Right ventricle myocardium inferior (tissue), 1 donor: ENCODE data around the gene CTSZ. TPM values are rescaled to one million over a fixed set of nuclear protein-coding genes. Genes with fewer than 3 reads are reported as not detected.
A peak's percentile ranks its signal among the peaks of the same experiment; 100 is the strongest.

Source experiments
- ATAC-seq: fragments of 200-7000 bp; cut with Tn5 transposase; one replicate; pipeline ENCODE4 v1.9.1; 2020; ENCODE audit warnings: mild to moderate bottlenecking, moderate library complexity
- DNase-seq: peaks from one replicate; pipeline ENCODE4 v3.0.0; 2021; ENCODE audit errors: missing footprints
- intact Hi-C: fragments of 100-400 bp; cut with DNase I; formaldehyde crosslinking; loops from one replicate; pipeline ENCODE4 v1.11.0; 2022
- total RNA-seq: library from RNA; stranded (reverse); fragmentation: NEBNext Ultra II Directional; extraction: Animal tissue kit (Norgen Biotek cat#: 25700); gene quantifications from one replicate; pipeline ENCODE4 v1.2.1, GENCODE V29; 2021
- donor health status: DM: no; HTN: yes; CAD: no; lungs with severe emphysema.

The CTSZ gene
- total RNA-seq, 1 donor from 2014 or later: 138 TPM

- ATAC-seq (no peak), DNase-seq (no peak)
- intact Hi-C loops: loop anchor here (2.0 kb wide), 1 partner anchor 142 kb away; no protein-coding TSS in a partner anchor
These were observed 26.0 kb upstream of the CTSZ start for GRCh38 chr20:59033093-59033492.

GRCh38 chr20:59032713-59033059 lies 25.6 kb upstream of the CTSZ start:
- intact Hi-C loops: loop anchor here (2.0 kb wide), 1 partner anchor 142 kb away; no protein-coding TSS in a partner anchor
- ATAC-seq: no peak

GRCh38 chr20:59032023-59032712 lies 25.1 kb upstream of the CTSZ start, which contains the start of gene ATP5F1E:
Gene ATP5F1E (minus strand): TSS chr20:59032335. CDS start chr20:59032251, 84 bp downstream.
- intact Hi-C loops: loop anchor here (2.0 kb wide), 1 partner anchor 141 kb away; no protein-coding TSS in a partner anchor
- ATAC-seq (peak; percentile 100), DNase-seq (peak; percentile 98)

More at GRCh38 chr20:59032713-59033059, 25.6 kb upstream of the CTSZ start:
- DNase-seq: no peak

GRCh38 chr20:59031564-59032022 lies 24.5 kb upstream of the CTSZ start:
- ATAC-seq (no peak), DNase-seq (no peak)
- intact Hi-C loops: loop anchor here (2.0 kb wide), 2 partner anchors 51 to 141 kb away; partner anchors contain the start of gene NELFCD

GRCh38 chr20:59030911-59031563 lies 24.0 kb upstream of the CTSZ start:
- intact Hi-C loops: loop anchor here (2.0 kb wide), 1 partner anchor 50 kb away; the partner anchor contains the start of gene NELFCD
- ATAC-seq (no peak), DNase-seq (no peak)

GRCh38 chr20:59028812-59029211 lies 21.8 kb upstream of the CTSZ start:
- no peak for ATAC-seq
- intact Hi-C loops: no loop called here

GRCh38 chr20:59027741-59028320 lies 20.8 kb upstream of the CTSZ start:
- intact Hi-C loops: no loop called here
- ATAC-seq (no peak), DNase-seq (no peak)

More at GRCh38 chr20:59028812-59029211, 21.8 kb upstream of the CTSZ start:
- DNase-seq: no peak

GRCh38 chr20:59026904-59027740 lies 20.1 kb upstream of the CTSZ start:
- ATAC-seq: no peak
- intact Hi-C loops: no loop called here
- DNase-seq: no peak

GRCh38 chr20:59025511-59025910 lies 18.5 kb upstream of the CTSZ start:
- intact Hi-C loops: no loop called here
- ATAC-seq: no peak
- no peak for DNase-seq

- DNase-seq: no peak
- intact Hi-C loops: no loop called here
- no peak for ATAC-seq
These were observed 18.0 kb upstream of the CTSZ start for GRCh38 chr20:59025086-59025485.

- DNase-seq: no peak
- ATAC-seq: no peak
- intact Hi-C loops: no loop called here
These were observed 17.1 kb upstream of the CTSZ start for GRCh38 chr20:59024111-59024530.

GRCh38 chr20:59023616-59024015 lies 16.6 kb upstream of the CTSZ start:
- ATAC-seq (no peak), DNase-seq (no peak)
- intact Hi-C loops: no loop called here

- DNase-seq: no peak
- intact Hi-C loops: no loop called here
- no peak for ATAC-seq
These were observed 15.7 kb upstream of the CTSZ start for GRCh38 chr20:59022754-59023153.

- no peak for DNase-seq
- no peak for ATAC-seq
- intact Hi-C loops: no loop called here
These were observed 14.0 kb upstream of the CTSZ start for GRCh38 chr20:59020938-59021551.

GRCh38 chr20:59019217-59019616 lies 12.2 kb upstream of the CTSZ start, which contains the start of gene TUBB1:
Gene TUBB1 (plus strand): TSS chr20:59019429. CDS start chr20:59019523, 94 bp downstream.
- intact Hi-C loops: no loop called here
- ATAC-seq (no peak), DNase-seq (no peak)

GRCh38 chr20:59018817-59019216 lies 11.8 kb upstream of the CTSZ start:
- intact Hi-C loops: no loop called here
- DNase-seq (no peak), ATAC-seq (no peak)

- ATAC-seq (peak; percentile 14), DNase-seq (no peak)
- intact Hi-C loops: no loop called here
These were observed 10.6 kb upstream of the CTSZ start for GRCh38 chr20:59017493-59018231.
